Fibroblast of lung (primary cell): ENCODE results near the gene SERGEF.

Source experiments
- EZH2 ChIP-seq: IDR thresholded peaks from 2 replicates; pipeline ENCODE4 v1.5.1; 2012; ENCODE audit warnings: low read length, control low read depth, mild to moderate bottlenecking; ENCODE audit errors: missing control alignments
- TF ChIP-seq, protein P1 (sequence below), 2 donors: IDR thresholded peaks in 1 of 2; conservative IDR thresholded peaks in 1 of 2; 1 replicate in 1 of 2; 2 replicates in 1 of 2; pipeline ENCODE4 v1.5.1; 2011 to 2012; ENCODE audit warnings: low read length in 2 of 2, control low read depth in 1 of 2, inconsistent platforms in 1 of 2, low read depth in 1 of 2, mild to moderate bottlenecking in 1 of 2

DNA sequence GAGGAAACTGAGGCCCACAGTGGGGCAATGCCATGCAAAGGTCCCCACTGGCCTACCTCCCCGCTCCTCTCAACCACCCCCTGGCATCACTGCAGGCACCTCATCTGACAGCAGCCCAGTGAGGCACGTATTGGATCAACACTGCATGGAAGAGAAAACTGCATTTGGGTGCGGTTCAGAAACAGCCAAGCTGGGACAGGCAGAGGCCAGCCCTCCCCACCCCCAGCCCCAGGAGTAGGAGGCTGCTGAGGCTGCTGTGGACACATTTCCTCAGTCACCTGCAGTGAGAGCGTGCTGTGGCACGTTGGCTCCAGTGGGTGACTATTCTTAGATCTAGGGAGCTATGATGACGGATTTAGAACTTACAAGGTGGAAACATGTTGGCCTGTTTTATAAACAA, 214.6 kb downstream of the SERGEF start:
- TF ChIP-seq, protein P1, sequence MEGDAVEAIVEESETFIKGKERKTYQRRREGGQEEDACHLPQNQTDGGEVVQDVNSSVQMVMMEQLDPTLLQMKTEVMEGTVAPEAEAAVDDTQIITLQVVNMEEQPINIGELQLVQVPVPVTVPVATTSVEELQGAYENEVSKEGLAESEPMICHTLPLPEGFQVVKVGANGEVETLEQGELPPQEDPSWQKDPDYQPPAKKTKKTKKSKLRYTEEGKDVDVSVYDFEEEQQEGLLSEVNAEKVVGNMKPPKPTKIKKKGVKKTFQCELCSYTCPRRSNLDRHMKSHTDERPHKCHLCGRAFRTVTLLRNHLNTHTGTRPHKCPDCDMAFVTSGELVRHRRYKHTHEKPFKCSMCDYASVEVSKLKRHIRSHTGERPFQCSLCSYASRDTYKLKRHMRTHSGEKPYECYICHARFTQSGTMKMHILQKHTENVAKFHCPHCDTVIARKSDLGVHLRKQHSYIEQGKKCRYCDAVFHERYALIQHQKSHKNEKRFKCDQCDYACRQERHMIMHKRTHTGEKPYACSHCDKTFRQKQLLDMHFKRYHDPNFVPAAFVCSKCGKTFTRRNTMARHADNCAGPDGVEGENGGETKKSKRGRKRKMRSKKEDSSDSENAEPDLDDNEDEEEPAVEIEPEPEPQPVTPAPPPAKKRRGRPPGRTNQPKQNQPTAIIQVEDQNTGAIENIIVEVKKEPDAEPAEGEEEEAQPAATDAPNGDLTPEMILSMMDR (conservative IDR thresholded peaks at IDR 0.05 in 1 of 2, IDR thresholded peaks at IDR 0.05 in 1 of 2; ENCODE audit: low read depth in 1 of 2, low read length in 2 of 2) = no peak
- no peak for TF ChIP-seq EZH2
